Activated CD8-positive, alpha-beta memory T cell treated with anti-CD3 and anti-CD28 coated beads, Interleukin-2, amount 10 ng/mL, durations not matched to agents 7 days and 5 days (primary cell): Measurements from ENCODE around the gene ROR2. TPM values are rescaled to one million over a fixed set of nuclear protein-coding genes. Genes with fewer than 3 reads are reported as not detected.

Source experiments
- ATAC-seq: fragments of 150-1000 bp; cut with Tn5 transposase; one replicate; pipeline ENCODE4 v1.10.0; 2021; ENCODE audit warnings: moderate library complexity
- CTCF ChIA-PET: fragments of 350-600 bp; sonication (Branson Sonifier 250); formaldehyde crosslinking; loops from one replicate; lab custom pipeline; 2021; ENCODE audit warnings: antibody characterized with exemption; lab: Charles Lee
- DNase-seq: peaks from one replicate; pipeline ENCODE4 v3.0.0-alpha.2; 2020
- H3K27ac Mint-ChIP-seq: one replicate; pipeline ENCODE4 v1.8.0; 2021; ENCODE audit warnings: mild to moderate bottlenecking, mixed read lengths
- H3K27me3 Mint-ChIP-seq: one replicate; pipeline ENCODE4 v1.8.0; 2021; ENCODE audit warnings: mixed read lengths
- H3K36me3 Mint-ChIP-seq: one replicate; pipeline ENCODE4 v1.8.0; 2021; ENCODE audit warnings: mild to moderate bottlenecking, mixed read lengths
- H3K4me1 Mint-ChIP-seq: one replicate; pipeline ENCODE4 v1.8.0; 2021; ENCODE audit warnings: mixed read lengths
- H3K4me3 Mint-ChIP-seq: one replicate; pipeline ENCODE4 v1.8.0; 2021; ENCODE audit warnings: mild to moderate bottlenecking, moderate library complexity, mixed read lengths
- H3K9me3 Mint-ChIP-seq: one replicate; pipeline ENCODE4 v1.8.0; 2022; ENCODE audit warnings: low read depth, mixed read lengths
- total RNA-seq, 2 experiments: library from RNA; stranded (reverse); gene quantifications; one replicate each; pipeline ENCODE4 v1.2.3, GENCODE V29; 2021

ROR2 gene
- total RNA-seq, 2 experiments from 2014 or later: 3.0 to 3.2 TPM

DNA sequence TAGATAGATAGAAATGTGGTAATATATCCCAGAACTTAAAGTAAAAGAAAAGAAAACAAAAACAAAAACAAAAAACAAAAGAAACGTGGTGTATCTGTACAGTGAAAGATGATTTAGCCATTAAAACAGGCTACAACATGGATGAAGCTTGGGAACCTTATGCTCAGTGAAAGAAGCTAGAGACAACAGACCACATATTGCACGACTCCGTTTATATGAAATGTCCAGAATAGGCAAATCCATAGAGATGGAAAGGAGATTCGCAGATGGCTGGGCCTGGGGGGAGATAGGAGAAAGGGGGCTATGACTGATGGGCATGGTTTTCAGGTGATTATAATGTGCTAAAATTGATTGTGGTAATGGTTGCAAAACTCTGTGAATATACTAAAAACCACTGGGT lies 86.6 kb downstream of the ROR2 start:
- H3K27me3 Mint-ChIP-seq: peaks cover 38% of the 10 kb centered on the region
- H3K36me3 Mint-ChIP-seq: no peaks in the 10 kb centered on the region
- no peak for DNase-seq
- no peak overlapping the region for H3K27ac Mint-ChIP-seq
- H3K4me1 Mint-ChIP-seq: no peaks in the 10 kb centered on the region
- ATAC-seq: no peak
- CTCF ChIA-PET: interaction anchor here (0.6 kb wide), 1 partner anchor 9 kb away, joined by 3 read pairs; no protein-coding TSS in a partner anchor
- no peak overlapping the region for H3K4me3 Mint-ChIP-seq
- H3K9me3 Mint-ChIP-seq: no peaks in the 10 kb centered on the region

DNA sequence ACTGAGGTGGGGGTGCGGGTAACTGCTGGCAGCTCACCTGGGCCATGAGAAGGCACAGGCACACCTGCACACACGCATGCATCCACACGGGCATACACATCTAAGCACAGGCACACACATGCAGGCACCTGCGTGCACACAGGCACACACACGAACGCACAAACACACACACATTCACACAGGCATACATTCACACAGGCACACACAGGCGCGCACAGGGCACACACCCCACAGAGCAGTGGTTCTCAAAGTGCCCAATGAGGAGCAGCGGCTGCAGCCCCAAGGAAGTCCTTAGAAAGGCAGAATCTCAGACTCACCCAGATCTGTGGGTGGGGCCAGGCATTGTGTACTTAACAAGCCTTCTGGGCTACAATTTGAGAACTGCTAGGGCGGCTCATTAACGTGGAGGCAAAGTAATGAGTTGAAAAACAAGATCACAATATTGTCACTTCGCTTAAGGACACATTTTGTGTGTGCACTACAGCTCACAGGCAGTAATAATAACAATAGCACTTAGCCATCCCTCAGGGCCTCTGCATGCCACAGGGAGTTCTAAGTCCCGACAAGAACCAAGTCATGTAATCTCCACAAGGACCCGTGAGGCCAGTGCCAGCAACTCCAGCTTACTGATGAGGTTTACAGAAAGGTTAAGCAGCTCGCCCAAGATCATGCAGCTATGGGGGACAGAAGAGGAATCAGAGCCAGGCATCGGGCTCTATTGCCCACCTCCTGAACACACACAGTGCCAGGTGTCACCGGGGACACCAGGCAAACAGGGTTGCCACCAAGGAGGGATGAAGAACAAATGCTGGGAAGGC lies 91.6 kb downstream of the ROR2 start:
- peaks cover 3% of the 10 kb centered on the region for H3K27me3 Mint-ChIP-seq
- DNase-seq (no peak), ATAC-seq (no peak)
- no peaks in the 10 kb centered on the region for H3K9me3 Mint-ChIP-seq
- CTCF ChIA-PET: no interaction called here
- H3K27ac Mint-ChIP-seq: no peak overlapping the region
- no peaks in the 10 kb centered on the region for H3K36me3 Mint-ChIP-seq
- no peak overlapping the region for H3K4me3 Mint-ChIP-seq
- peaks cover 8% of the 10 kb centered on the region for H3K4me1 Mint-ChIP-seq

DNA sequence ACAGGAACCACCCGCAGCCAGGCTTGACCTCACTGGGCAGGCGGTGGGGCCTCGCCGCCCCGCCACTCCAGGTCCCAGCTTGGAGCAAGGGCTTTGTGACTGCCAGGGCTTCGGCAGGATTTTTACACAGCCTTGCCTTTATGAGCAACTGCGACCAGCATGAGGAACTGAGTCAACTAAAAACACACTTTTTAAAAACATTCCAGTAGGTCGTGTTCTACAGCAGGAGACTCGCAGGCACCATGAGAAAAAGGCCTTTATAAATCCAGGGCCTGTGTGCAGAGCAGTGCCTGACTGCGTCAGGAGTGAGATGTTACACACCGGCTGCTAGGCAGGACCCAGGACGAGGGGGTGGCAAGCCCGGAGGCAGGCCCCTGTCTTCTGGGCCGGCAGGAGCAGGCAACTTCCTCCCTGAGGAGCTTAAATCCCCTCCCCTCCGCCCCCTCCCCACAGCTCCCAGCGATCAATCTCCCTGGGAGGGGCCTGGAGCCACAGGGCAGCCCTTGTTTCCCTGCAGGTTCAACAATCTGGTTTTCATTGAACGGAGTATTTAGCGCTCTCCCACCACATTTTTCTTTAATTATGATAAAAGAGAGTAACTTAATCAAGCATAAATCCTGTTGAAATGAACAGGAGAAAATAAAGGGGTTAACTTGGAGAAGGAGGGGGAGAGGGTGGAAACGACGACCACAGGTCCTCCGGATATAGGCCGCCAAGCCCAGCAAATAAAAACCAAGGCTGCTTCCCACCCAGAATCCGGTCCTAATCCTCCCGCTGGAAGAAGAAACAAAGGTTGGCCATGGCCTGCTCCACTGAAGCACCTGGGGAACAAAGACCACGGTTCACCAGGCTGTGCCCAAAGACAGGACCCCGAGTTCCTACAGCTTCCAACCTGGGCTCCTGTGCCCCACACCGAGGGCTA lies 92.5 kb downstream of the ROR2 start:
- CTCF ChIA-PET: no interaction called here

DNA sequence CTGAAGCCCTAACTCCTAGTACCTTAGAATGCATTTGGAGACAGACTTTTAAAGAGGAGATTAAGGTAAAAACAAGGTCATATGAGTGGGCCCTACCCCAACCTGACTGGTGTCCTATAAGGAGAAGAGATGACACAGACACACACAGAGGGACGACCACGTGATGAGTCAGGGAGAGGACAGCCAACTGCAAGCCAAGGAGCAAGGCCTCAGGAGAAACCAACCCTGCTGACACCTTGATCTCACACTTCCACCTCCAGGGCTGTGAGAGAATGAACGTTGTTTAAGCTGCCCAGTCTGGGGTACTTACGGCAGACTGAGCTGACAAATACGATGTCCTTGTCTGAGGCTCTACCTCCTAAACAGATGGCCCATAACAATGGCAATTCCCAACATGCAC lies 93.6 kb downstream of the ROR2 start:
- Mint-ChIP-seq H3K4me3 (no peak overlapping the region), H3K9me3 (no peaks in the 10 kb centered on the region), H3K27ac (no peak overlapping the region), H3K4me1 (peaks cover 8% of the 10 kb centered on the region), H3K36me3 (no peaks in the 10 kb centered on the region), H3K27me3 (no peaks in the 10 kb centered on the region)
- DNase-seq: peak; percentile 50
- ATAC-seq: peak; percentile 45
- CTCF ChIA-PET: no interaction called here

More for the DNA sequence above, 92.5 kb downstream of the ROR2 start:
- H3K4me3 Mint-ChIP-seq: no peak overlapping the region
- H3K27me3 Mint-ChIP-seq: no peaks in the 10 kb centered on the region
- DNase-seq (no peak), ATAC-seq (no peak)
- no peaks in the 10 kb centered on the region for H3K36me3 Mint-ChIP-seq
- H3K27ac Mint-ChIP-seq: no peak overlapping the region
- no peaks in the 10 kb centered on the region for H3K9me3 Mint-ChIP-seq
- H3K4me1 Mint-ChIP-seq: peaks cover 8% of the 10 kb centered on the region

DNA sequence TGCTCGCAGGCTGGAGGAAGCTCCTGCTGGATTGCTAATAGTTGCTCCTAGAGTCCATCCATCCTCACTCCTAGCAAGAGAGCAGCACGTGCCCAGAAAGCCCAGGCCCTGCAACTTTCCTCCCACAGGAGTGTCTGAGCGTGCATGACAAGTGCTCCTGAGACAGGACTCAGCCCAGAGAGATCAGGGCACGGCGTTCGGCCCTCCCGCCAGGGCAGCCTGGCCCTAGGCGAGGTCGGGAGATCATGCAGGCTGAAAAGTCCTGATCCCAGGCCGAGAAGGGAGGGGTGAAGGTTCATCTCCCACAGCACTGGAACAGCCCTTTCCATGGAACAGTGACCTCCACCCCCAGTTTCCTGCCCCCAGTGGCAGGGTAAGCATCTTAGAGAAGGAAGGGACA lies 94.8 kb downstream of the ROR2 start:
- DNase-seq: no peak
- Mint-ChIP-seq H3K9me3 (no peaks in the 10 kb centered on the region), H3K27ac (no peak overlapping the region), H3K4me3 (no peak overlapping the region), H3K4me1 (peaks cover 8% of the 10 kb centered on the region), H3K27me3 (no peaks in the 10 kb centered on the region), H3K36me3 (no peaks in the 10 kb centered on the region)
- no peak for ATAC-seq
- CTCF ChIA-PET: no interaction called here

DNA sequence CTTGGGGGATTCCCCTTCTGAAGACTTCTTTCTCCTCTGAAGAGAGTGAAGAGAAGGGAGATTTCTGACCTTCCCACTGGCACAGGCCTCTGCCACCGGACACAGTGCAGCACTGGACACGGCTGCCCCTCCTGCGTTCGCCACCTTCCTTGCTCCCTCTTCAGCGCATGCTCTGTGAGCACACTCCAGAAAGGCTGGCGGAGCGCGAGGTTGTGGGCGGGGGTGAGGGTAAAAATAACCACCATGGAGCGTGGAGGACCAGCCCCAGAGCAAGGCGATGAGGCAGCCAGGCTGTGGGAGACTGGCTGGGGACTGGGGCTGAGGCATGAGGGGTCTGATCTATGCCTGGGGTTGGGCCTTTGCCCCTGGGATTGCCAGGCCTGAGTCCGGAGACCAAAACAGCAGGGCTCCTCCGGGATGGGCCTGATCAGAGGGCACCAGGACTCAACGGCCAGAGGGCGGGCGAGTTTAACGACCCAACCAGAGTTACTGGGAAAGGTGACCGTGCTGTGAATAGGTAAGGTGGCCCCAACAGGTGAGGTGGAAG lies 97.2 kb downstream of the ROR2 start:
- ATAC-seq (no peak), DNase-seq (no peak)
- no peaks in the 10 kb centered on the region for H3K9me3 Mint-ChIP-seq
- CTCF ChIA-PET: no interaction called here
- H3K4me3 Mint-ChIP-seq: no peak overlapping the region
- H3K36me3 Mint-ChIP-seq: no peaks in the 10 kb centered on the region
- H3K27me3 Mint-ChIP-seq: peaks cover 2% of the 10 kb centered on the region
- H3K27ac Mint-ChIP-seq: no peak overlapping the region
- H3K4me1 Mint-ChIP-seq: peaks cover 9% of the 10 kb centered on the region

DNA sequence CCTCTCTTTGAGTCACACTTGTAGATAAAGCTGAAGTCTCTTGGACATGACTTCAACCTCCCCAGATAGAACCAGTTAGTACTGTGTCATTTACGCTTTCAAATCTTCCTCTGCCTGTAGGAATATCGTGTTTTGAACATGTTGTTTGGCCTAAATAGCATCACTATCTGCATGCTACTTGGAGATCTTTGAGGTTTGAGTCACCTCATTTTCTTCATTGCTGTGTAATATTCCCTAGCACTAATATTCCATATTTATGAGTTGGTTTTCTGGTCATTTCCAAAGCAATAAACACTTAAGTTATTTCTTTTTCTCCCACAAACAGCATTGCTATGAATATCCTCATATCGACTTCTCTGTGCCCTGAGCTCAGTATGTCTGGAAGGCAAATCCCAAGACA lies 100.3 kb downstream of the ROR2 start:
- Mint-ChIP-seq H3K4me3 (no peak overlapping the region), H3K4me1 (peaks cover 8% of the 10 kb centered on the region), H3K36me3 (no peaks in the 10 kb centered on the region), H3K27me3 (peaks cover 5% of the 10 kb centered on the region), H3K9me3 (no peaks in the 10 kb centered on the region), H3K27ac (no peak overlapping the region)
- DNase-seq: no peak
- ATAC-seq: no peak
- CTCF ChIA-PET: no interaction called here

DNA sequence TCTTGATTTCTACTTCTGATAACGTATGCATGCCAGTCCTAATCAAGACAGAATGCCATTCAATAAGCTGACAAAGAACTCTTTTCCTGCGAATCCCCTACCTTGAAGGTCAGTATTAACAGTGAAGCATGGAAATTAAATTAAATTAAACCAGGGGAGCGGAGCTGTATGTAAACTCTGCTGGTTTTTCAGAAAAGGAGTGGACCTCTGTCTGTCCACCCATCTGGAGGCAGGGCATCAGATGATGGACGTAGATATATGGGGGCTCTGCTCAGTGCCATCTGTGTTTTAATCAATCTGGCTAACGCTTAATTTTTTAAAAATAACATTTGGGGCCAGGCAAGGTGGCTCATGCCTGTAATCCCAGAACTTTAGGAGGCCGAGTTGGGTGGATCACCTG lies 101.9 kb downstream of the ROR2 start:
- Mint-ChIP-seq H3K27ac (no peak overlapping the region), H3K4me3 (no peak overlapping the region), H3K9me3 (no peaks in the 10 kb centered on the region), H3K36me3 (no peaks in the 10 kb centered on the region), H3K27me3 (peaks cover 14% of the 10 kb centered on the region), H3K4me1 (peaks cover 18% of the 10 kb centered on the region)
- DNase-seq (no peak), ATAC-seq (no peak)
- CTCF ChIA-PET: no interaction called here

DNA sequence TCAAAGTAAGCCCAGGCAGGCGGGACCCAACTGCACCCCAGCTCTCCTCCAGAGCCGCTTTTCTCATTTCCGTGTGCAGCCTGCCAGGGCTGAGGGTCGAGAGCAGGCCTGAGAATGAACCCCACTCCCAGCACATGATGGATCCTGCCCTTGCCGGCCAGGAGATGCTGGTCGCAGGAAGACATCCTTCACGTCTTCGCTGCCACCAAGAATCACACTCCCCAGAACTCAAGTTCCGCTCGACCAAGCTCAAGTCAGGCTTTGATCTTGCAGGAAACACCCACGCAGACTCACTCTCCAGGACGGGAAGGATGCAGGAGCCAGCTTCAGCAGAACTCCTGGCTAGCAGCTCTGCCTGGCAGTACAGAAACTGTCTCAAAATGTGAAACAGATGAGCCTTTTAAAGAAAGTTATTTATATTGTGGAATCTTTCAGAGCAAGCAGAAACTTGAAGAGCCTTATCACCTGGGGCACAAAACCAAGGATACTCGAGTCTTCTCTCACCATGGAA lies 102.4 kb downstream of the ROR2 start:
- CTCF ChIA-PET: interaction anchor here (1.3 kb wide), 1 partner anchor 103 kb away, joined by 5 read pairs; the partner anchor contains the start of gene ROR2
- DNase-seq (no peak), ATAC-seq (no peak)
- Mint-ChIP-seq H3K4me3 (no peak overlapping the region), H3K9me3 (no peaks in the 10 kb centered on the region), H3K27ac (no peak overlapping the region), H3K27me3 (peaks cover 15% of the 10 kb centered on the region), H3K36me3 (no peaks in the 10 kb centered on the region), H3K4me1 (peaks cover 18% of the 10 kb centered on the region)

DNA sequence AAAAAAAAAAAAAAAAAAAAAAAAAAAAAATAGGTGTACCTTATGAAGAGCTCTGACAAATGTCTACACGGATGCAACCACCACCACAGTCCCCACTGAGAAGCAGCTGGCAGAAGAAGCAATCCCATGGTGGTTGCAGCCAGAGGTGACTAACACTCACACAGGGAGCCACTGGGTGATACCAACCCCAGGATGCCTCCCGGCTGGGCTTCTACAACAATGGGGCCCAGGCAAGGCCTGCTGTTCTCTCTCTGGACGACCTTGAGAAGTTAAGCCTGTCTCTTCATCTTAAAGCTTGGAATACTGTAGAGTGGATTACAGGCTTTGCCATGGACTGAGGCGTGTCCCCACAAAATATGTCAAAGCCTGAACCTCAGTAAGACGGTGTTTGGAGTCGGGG lies 104.1 kb downstream of the ROR2 start:
- Mint-ChIP-seq H3K4me1 (peaks cover 18% of the 10 kb centered on the region), H3K36me3 (no peaks in the 10 kb centered on the region), H3K9me3 (no peaks in the 10 kb centered on the region), H3K27me3 (peaks cover 25% of the 10 kb centered on the region), H3K4me3 (no peak overlapping the region), H3K27ac (no peak overlapping the region)
- CTCF ChIA-PET: no interaction called here
- ATAC-seq (no peak), DNase-seq (no peak)

DNA sequence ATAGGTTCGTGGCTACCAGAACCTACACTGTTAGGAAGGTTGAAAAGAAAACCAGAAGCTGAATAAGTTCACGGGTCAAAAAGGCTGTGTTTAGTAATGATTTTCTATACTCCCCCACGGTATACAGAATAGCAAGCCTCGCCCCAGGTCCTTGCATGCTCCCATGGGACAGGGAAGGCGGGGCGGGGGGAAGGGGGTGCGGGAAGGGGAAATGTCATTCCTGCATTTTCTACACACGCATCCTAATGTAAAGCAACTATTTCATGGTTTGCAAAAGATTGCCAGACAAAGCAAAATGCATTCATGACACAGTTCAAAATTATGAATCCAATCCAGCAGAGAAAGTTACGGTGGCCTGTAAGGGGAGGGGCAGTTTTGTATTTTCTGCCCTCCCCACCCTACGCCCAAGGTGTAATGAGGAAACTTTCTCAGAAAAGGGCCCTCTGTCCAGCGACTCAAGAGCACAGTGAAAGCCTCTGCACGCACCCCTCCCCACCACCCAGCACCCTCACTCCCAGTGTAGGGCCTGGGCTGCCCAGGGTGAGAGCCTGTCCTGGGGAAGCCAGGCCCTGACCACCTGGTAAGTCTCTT lies 105.2 kb downstream of the ROR2 start:
- H3K36me3 Mint-ChIP-seq: no peaks in the 10 kb centered on the region
- no peak for ATAC-seq
- no peaks in the 10 kb centered on the region for H3K9me3 Mint-ChIP-seq
- H3K4me3 Mint-ChIP-seq: no peak overlapping the region
- no peak for DNase-seq
- H3K4me1 Mint-ChIP-seq: peaks cover 25% of the 10 kb centered on the region
- H3K27me3 Mint-ChIP-seq: peaks cover 29% of the 10 kb centered on the region
- CTCF ChIA-PET: interaction anchor here (1.2 kb wide), 1 partner anchor 106 kb away, joined by 3 read pairs; no protein-coding TSS in a partner anchor
- H3K27ac Mint-ChIP-seq: no peak overlapping the region

DNA sequence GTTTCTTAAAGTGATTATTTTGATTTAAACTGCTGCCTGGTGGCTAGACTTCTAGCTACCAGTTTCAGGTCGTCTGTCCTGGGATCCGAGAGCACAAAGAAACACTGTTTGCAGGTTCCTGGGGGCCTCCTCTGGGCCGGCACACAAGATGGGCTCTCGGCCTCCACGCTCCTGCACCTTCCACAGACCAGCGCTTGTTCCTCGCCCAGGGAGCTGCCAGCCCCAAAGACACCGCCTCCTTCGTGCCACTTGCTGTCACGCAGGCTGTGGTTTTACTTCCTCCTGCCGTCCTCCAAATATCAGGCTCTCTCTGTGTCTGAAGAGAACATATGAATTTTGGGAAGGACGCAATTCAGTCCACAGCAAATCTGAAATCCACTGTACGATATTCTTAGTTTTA lies 105.8 kb downstream of the ROR2 start:
- H3K4me1 Mint-ChIP-seq: peaks cover 30% of the 10 kb centered on the region
- no peaks in the 10 kb centered on the region for H3K36me3 Mint-ChIP-seq
- ATAC-seq (no peak), DNase-seq (no peak)
- CTCF ChIA-PET: interaction anchor here (1.2 kb wide), 1 partner anchor 107 kb away, joined by 3 read pairs; no protein-coding TSS in a partner anchor
- no peaks in the 10 kb centered on the region for H3K9me3 Mint-ChIP-seq
- H3K27me3 Mint-ChIP-seq: peaks cover 29% of the 10 kb centered on the region
- H3K27ac Mint-ChIP-seq: no peak overlapping the region
- no peak overlapping the region for H3K4me3 Mint-ChIP-seq
